GM21723 (cell line): Measurements from ENCODE around the gene ISLR.

Source experiments
- ATAC-seq: cut with Tn5 transposase; IDR thresholded peaks from one replicate; pipeline ENCODE4 v1.9.1; 2021; ENCODE audit warnings: mild to moderate bottlenecking, moderate library complexity; ENCODE audit not compliant: unreplicated experiment

Gene ISLR

GRCh38 chr15:74192751-74193150 is 19.2 kb downstream of the ISLR start:
- no peak for ATAC-seq

GRCh38 chr15:74193299-74193718 is 19.8 kb downstream of the ISLR start:
- ATAC-seq = no peak

GRCh38 chr15:74193905-74194304 is 20.4 kb downstream of the ISLR start:
- no peak for ATAC-seq

DNA sequence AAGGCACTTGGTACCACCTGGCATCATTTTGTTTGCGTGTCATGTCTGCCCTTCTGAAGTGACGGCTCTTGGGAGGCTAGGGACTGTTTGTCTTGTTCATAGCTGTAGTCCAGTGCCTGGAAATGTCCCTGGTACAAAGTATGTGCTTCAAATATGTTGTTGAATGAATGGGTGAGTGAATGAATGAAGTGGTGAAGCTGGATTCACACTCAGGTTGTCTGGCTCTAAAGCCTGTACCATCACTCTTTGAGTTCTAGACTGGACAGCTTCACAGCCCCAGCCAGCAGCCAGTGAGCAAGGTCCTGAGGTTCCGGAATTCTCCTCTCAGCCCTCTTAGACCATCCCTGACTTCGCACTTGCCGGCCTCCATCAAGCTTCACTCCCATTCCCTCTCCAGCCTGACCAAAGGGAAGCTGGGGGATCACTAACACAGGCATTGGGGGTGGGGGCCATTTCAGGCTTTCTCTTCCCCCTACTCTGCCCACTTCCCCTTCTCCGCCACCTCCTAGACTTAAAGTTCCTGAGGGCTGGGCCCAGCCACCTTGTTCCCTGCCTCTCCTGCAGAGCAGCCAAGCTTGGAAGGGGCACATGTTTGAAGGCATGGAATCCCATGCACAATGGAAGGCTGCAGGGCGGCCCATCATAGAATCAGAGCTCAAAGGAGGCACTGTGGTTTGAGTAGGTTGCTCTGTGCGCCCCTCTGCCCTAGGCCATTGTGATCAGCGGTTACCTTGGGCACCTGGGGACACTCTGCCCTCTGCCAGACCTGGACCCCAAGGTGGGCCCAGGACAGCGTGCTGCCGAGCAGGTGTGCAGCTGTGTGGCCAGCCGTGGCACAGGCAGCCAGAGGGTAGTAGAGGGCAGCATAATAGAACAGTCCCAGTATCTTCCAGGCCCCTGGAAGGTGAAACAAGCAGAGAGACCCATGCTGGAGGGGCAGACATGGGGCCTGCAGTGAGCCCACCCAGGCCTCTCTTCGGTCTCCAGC is 21.4 kb downstream of the ISLR start:
- no peak for ATAC-seq

DNA sequence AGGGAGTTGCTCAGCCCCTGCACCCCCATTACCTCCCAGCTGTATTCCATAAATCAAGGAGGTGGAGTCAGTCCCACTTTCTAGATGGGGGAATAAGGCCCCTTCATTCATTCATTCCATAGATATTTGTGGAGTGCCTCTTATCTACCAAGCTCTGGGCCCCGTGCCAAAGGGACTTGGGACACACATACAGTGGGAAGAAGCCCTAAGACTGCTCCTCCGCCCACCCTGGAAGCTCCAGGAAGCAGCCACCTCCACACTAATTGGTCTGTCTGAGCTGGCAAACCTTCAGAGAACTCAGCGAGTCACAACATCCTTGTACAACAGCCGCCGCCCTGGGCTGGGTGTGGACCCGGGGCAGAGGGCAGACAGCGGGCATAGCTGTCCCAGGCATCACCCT is 22.7 kb downstream of the ISLR start:
- no peak for ATAC-seq

- ATAC-seq = no peak
Measured at GRCh38 chr15:74197176-74197965, 23.9 kb downstream of the ISLR start.

- ATAC-seq = no peak
Measured at GRCh38 chr15:74199297-74199652, 25.8 kb downstream of the ISLR start.

DNA sequence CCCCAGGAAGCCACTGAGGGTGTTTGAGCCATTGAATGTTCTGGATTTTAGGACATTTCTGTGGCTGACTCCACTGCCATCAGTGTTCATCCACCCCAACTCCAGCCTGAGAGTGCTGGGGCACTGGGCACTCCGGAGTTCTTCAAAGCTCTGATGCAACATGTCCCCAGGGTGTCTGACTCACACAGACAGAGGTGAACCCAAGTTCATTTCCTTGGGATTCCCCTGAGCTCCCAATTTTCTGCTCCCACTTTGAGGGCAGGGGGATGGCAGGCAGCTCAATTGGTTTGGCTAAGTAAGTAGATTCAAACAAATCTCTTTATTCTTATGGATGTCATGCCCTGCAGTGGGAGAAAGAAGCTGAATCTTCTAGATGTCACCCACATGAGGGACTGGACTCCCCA is 26.9 kb downstream of the ISLR start:
- no peak for ATAC-seq

DNA sequence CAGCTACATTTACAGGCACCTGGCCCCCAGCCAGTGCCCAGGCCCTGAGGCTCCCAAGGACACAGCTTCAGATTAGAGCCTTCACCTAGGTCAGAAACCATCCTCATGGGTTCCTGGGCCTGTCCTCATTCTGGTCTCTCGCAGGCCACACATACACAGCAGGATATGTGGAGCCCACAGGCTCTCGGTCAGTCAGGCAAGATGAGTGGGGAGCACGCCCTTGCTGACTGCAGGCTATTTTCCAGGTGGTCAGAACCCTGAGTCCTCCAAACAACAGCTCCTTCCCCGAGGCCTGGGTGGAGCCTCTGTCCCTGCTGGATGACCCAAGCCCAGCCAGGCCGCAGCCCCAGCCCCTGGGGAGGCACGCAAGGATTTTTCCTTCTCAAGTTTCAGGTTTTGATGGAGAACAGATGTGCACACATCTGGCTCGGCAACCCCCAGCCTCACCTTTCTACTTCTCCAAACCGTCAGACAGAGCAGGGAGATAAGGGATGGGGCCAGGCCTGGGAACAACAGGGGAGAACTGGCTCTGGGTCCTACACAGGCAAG is 27.4 kb downstream of the ISLR start:
- ATAC-seq = no peak

- no peak for ATAC-seq
Measured at GRCh38 chr15:74201710-74202420, 28.4 kb downstream of the ISLR start.

DNA sequence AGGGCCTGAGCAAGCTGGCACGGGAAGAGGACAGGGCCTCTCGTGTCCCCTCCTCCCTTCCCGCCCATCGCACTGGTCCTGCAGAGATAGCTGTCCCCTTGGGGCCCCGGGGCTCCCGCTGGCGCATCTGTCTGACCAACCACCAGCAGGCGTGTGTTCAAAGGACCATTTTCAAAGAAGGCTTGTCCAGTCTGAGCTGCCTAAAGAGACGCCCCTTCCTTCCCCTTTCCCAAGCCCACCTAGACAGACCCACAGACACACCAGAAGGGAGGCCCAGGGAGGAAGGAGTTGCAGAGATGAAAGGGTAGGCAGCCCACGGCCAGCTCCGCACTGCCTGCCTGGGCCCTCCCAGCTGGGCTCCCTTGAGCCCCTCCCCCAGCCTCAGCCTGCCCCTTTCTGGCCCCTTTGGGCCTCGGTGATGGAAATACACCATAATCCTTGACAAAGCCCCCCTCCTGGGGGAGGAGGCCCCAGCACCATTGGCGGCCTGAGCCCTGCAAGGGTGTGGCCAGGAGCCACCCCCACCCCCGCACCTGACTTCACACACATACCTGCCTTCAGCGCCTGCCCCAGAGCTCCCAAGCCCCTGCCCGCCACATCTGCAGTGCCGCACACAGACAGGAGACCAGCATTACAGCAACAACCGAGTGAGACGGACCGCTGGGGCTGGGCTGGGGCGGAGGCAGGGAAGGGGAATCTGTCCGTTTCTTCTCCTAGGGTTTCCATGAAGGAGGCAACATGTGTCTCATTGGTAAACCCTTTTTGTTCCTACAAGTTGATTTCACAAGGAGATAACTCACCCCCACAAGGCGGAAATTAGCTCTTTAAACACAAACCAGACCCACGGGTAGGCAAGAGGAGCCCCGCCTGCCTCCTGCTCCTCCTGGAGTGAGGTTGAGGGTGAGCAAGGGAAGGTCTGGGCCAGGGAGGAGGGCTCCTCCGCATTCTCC is 29.2 kb downstream of the ISLR start, which contains the start of gene STRA6:
TSS of gene STRA6 (minus strand) at position 336 of the 950 bp plus-strand sequence. CDS start 520 bp downstream, outside the sequence.
- no peak for ATAC-seq

- ATAC-seq = no peak
Measured at GRCh38 chr15:74203914-74204431, 30.5 kb downstream of the ISLR start.

- no peak for ATAC-seq
Measured at GRCh38 chr15:74205582-74205947, 32.1 kb downstream of the ISLR start.

DNA sequence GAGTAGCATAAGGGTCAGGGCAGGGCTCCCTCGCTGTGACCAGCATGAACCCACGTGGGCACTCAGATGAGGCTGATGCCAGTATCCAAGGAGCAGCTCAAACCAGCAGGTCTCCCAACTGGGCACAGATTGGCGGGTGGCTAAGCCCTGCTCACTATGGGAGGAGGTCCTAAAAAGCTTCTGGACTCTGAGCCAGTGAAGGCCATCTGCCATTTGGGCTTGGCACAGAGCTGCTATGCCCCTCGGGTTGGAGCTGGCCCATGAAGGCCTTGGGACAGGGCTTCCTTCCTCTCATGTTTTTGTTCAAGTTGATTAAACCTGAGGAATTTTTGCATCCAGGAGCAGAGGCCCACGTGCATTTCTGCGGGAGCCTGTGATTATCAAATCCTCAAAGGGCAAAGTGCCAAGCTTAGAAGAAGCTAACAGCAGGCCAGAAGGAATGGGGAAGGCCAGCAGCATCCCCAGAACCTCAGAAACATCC is 33.3 kb downstream of the ISLR start:
- no peak for ATAC-seq

GRCh38 chr15:74207652-74208440 is 34.3 kb downstream of the ISLR start:
- ATAC-seq = no peak

- no peak for ATAC-seq
Measured at GRCh38 chr15:74208496-74208895, 35.0 kb downstream of the ISLR start.

DNA sequence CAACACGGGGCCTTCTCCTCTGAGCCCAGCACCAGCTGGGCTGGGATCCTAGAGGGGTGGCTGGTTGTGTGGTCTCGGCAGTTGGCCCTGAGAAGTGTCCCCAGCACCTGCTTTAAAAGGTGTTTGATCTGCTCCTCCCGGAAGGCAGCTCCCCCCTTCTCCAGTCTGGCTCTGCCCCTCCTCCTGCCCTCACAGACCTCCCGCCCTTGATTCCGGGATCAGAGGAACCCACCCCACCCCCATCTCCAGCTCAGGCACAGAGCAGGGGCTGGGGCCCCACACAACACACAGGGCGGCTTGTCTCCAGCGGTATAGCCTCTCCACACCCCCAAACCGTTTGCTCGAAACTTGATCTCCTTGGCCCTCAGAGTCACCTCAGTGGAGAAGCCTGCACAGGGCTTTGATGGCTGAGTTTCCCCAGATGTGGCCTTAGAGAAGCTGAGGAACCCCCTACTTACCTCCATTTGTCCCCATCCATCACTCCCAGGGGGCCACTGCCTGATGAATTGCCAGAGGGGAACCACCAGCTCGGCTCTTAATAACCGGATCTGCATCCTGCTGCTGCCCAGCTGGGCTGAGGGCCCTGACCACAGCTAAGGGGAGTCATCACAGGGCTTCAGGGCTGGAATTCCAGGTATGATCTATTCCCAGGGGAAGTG is 35.5 kb downstream of the ISLR start:
- no peak for ATAC-seq

DNA sequence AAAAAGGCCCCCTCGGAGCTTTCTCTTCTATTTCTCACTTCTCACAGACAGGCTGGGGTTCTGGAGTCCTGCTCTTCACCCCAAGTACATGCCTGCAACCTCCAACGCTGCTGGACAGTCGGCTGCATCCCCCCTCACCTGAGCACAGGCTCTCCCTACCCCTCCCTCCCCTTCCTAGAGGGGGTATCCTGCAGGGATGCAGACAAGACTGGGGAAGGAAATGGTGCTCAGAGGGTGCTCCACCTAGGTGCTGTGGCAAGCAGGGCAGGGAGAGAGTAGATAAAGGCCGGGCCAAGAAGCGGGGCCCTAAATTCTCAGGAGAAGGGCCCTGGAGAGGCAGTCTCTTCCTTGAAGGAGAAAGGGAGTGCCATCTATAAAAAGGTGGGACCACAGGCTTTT is 36.0 kb downstream of the ISLR start:
- ATAC-seq = no peak
